Mesenchymal stem cell (in vitro differentiated cells and primary cell): Measurements from ENCODE around the gene TP73.

ENCODE experiments used
- DNase-seq: peaks from one replicate; pipeline ENCODE4 v3.0.0-alpha.2; 2013
- H2AFZ ChIP-seq: one replicate; pipeline ENCODE4 v1.6.1; 2013; ENCODE audit warnings: low read depth, mild to moderate bottlenecking, control low read depth, inconsistent platforms, low read length, moderate library complexity
- H2AK5ac ChIP-seq: 2 replicates; pipeline ENCODE4 v1.6.1; 2013; ENCODE audit warnings: low read length, moderate library complexity, mild to moderate bottlenecking, inconsistent platforms; ENCODE audit not compliant: severe bottlenecking
- H2BK120ac ChIP-seq: one replicate; pipeline ENCODE4 v1.6.1; 2013; ENCODE audit warnings: low read depth, mild to moderate bottlenecking, inconsistent platforms, low read length, moderate library complexity
- H2BK12ac ChIP-seq, 2 experiments: one replicate each; pipeline ENCODE4 v1.6.1; 2013; ENCODE audit warnings: inconsistent platforms in 2 of 2, low read length in 2 of 2, mild to moderate bottlenecking in 2 of 2, moderate library complexity in 2 of 2, control low read depth in 1 of 2
- H2BK15ac ChIP-seq: one replicate; pipeline ENCODE4 v1.6.1; 2013; ENCODE audit warnings: mild to moderate bottlenecking, low read depth, inconsistent platforms; ENCODE audit not compliant: poor library complexity, severe bottlenecking
- H2BK5ac ChIP-seq: 2 replicates; pipeline ENCODE4 v1.6.1; 2013; ENCODE audit warnings: low read depth, mild to moderate bottlenecking, low read length, control low read depth, inconsistent platforms; ENCODE audit not compliant: poor library complexity, severe bottlenecking
- H3K14ac ChIP-seq, 2 experiments: one replicate each; pipeline ENCODE4 v1.6.1; 2013; ENCODE audit warnings: inconsistent platforms in 2 of 2, low read length in 2 of 2, control low read depth in 1 of 2, mild to moderate bottlenecking in 1 of 2, moderate library complexity in 1 of 2
- H3K18ac ChIP-seq, 2 experiments: one replicate each; pipeline ENCODE4 v1.6.1; 2013; ENCODE audit warnings: inconsistent platforms in 2 of 2, low read length in 2 of 2, control low read depth in 1 of 2, low read depth in 1 of 2, mild to moderate bottlenecking in 1 of 2
- H3K23ac ChIP-seq, 2 experiments: one replicate each; pipeline ENCODE4 v1.6.1; 2013; ENCODE audit warnings: inconsistent platforms in 2 of 2, low read length in 2 of 2, mild to moderate bottlenecking in 2 of 2, moderate library complexity in 2 of 2, control low read depth in 1 of 2
- H3K27ac ChIP-seq: 2 replicates; pipeline ENCODE4 v1.5.1; 2013; ENCODE audit warnings: mild to moderate bottlenecking, moderate library complexity, low read length, control low read depth, inconsistent platforms; ENCODE audit not compliant: poor library complexity, severe bottlenecking
- H3K27me3 ChIP-seq, 2 experiments: 2 replicates each; pipeline versions ENCODE4 v1.6.1 to v1.7.0; 2013; ENCODE audit warnings: low read length in 2 of 2, mild to moderate bottlenecking in 2 of 2, moderate library complexity in 2 of 2, control low read depth in 1 of 2, inconsistent platforms in 1 of 2; ENCODE audit not compliant: control insufficient read depth in 1 of 2, insufficient read depth in 1 of 2
- H3K36me3 ChIP-seq, 2 experiments: 2 replicates each; pipeline versions ENCODE4 v1.6.1 to v1.7.0; 2013; ENCODE audit warnings: low read length in 2 of 2, control low read depth in 1 of 2, inconsistent platforms in 1 of 2, low read depth in 1 of 2, mild to moderate bottlenecking in 1 of 2; ENCODE audit not compliant: insufficient read depth in 2 of 2, control insufficient read depth in 1 of 2
- H3K4ac ChIP-seq, 2 experiments: one replicate each; pipeline ENCODE4 v1.6.1; 2013; ENCODE audit warnings: inconsistent platforms in 2 of 2, low read length in 2 of 2, mild to moderate bottlenecking in 2 of 2, moderate library complexity in 2 of 2, control low read depth in 1 of 2, low read depth in 1 of 2
- H3K4me1 ChIP-seq: 2 replicates; pipeline ENCODE4 v1.6.1; 2013; ENCODE audit warnings: low read depth, low read length, control low read depth; ENCODE audit not compliant: control insufficient read depth, insufficient read depth
- H3K4me2 ChIP-seq: 2 replicates; pipeline ENCODE4 v1.6.1; 2013; ENCODE audit warnings: low read length, mild to moderate bottlenecking, inconsistent platforms; ENCODE audit not compliant: poor library complexity, severe bottlenecking
- H3K4me3 ChIP-seq, 2 experiments: 2 replicates each; pipeline versions ENCODE4 v1.5.1 to v1.7.0; 2013; ENCODE audit warnings: low read length in 2 of 2, mild to moderate bottlenecking in 2 of 2, control low read depth in 1 of 2, low read depth in 1 of 2; ENCODE audit not compliant: insufficient read depth in 1 of 2
- H3K79me1 ChIP-seq: replicated peaks from 2 replicates; pipeline ENCODE4 v1.6.1; 2013; ENCODE audit warnings: mild to moderate bottlenecking, control low read depth, low read length, inconsistent platforms; ENCODE audit not compliant: poor library complexity, severe bottlenecking
- H3K9ac ChIP-seq: 2 replicates; pipeline ENCODE4 v1.7.0; 2013; ENCODE audit warnings: mild to moderate bottlenecking, low read length, moderate library complexity
- H3K9me3 ChIP-seq: 2 replicates; pipeline ENCODE4 v1.7.0; 2013; ENCODE audit warnings: mild to moderate bottlenecking, low read length; ENCODE audit not compliant: control insufficient read depth
- H4K8ac ChIP-seq: one replicate; pipeline ENCODE4 v1.6.1; 2013; ENCODE audit warnings: inconsistent platforms, mild to moderate bottlenecking, low read length, moderate library complexity
- H4K91ac ChIP-seq: one replicate; pipeline ENCODE4 v1.6.1; 2013; ENCODE audit warnings: mild to moderate bottlenecking, low read length, inconsistent platforms
- WGBS: methylation state at CpG from one replicate; pipeline ENCODE4 v1.1.7; 2013; ENCODE audit warnings: mixed read lengths; 5-methylcytosine and 5-hydroxymethylcytosine counted together

The TP73 gene

DNA sequence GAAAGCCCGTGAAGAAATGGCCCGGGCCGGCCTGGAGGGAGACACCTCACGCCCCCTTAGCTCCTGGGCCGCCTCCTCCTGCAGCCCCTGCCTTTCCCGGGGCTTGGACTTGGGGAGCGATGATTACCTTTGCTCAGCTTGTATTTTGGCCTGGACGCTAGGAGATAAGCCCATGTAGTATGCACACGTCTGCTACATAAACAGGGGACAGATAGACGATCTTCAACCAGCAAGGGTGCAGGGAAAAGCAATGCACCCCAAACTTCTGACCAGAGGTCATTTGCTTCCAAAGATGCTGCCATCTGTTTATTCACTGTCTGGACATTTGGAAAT is 936 bp downstream of the TP73 start:
- Histone ChIP-seq H3K4me3 (no peak overlapping the region), H3K4me2 (no peak overlapping the region), H3K9me3 (no peaks in the 10 kb centered on the region), H3K18ac (no peak overlapping the region), H3K27me3 (peaks cover 76 to 77% of the 10 kb centered on the region in 2 experiments), H3K79me1 (peaks cover 12% of the 10 kb centered on the region), H3K23ac (no peak overlapping the region), H2BK15ac (no peak overlapping the region), H3K9ac (no peak overlapping the region), H3K36me3 (no peaks in the 10 kb centered on the region), H3K4me1 (peaks cover 21% of the 10 kb centered on the region), H2BK12ac (no peak overlapping the region), H2BK120ac (no peak overlapping the region), H3K4ac (no peak overlapping the region), H4K91ac (no peak overlapping the region), H2BK5ac (no peak overlapping the region), H4K8ac (no peak overlapping the region), H2AK5ac (no peak overlapping the region), H3K14ac (no peak overlapping the region), H3K27ac (no peak overlapping the region), H2AFZ (no peak overlapping the region)
- WGBS: 22% methylated on average over 10 of the region's 10 CpGs
- no peak for DNase-seq

- Histone ChIP-seq H3K27me3 (peaks cover 83 to 90% of the 10 kb centered on the region in 2 experiments), H3K9me3 (no peaks in the 10 kb centered on the region), H3K23ac (no peak overlapping the region), H3K4ac (no peak overlapping the region), H3K27ac (no peak overlapping the region), H3K9ac (no peak overlapping the region), H2AFZ (no peak overlapping the region), H3K4me1 (peaks cover 18% of the 10 kb centered on the region), H3K18ac (no peak overlapping the region), H3K79me1 (peaks cover 1% of the 10 kb centered on the region), H3K14ac (no peak overlapping the region), H4K91ac (no peak overlapping the region), H2AK5ac (no peak overlapping the region), H2BK12ac (no peak overlapping the region), H2BK120ac (no peak overlapping the region), H3K36me3 (no peaks in the 10 kb centered on the region), H2BK5ac (no peak overlapping the region), H3K4me2 (no peak overlapping the region), H2BK15ac (no peak overlapping the region), H4K8ac (no peak overlapping the region), H3K4me3 (no peak overlapping the region)
- WGBS: 89% methylated on average over 21 of the region's 22 CpGs
- DNase-seq: no peak
Observed at GRCh38 chr1:3654549-3655281, 2.4 kb downstream of the TP73 start.

GRCh38 chr1:3656450-3657095 is 4.3 kb downstream of the TP73 start:
- Histone ChIP-seq H3K4me3 (no peak overlapping the region), H2AK5ac (no peak overlapping the region), H3K4me1 (peaks cover 13% of the 10 kb centered on the region), H4K8ac (no peak overlapping the region), H3K14ac (no peak overlapping the region), H2BK15ac (no peak overlapping the region), H3K27ac (no peak overlapping the region), H3K9me3 (no peaks in the 10 kb centered on the region), H3K27me3 (peaks cover 72 to 91% of the 10 kb centered on the region in 2 experiments), H2BK12ac (no peak overlapping the region), H2BK5ac (no peak overlapping the region), H3K9ac (no peak overlapping the region), H3K4me2 (no peak overlapping the region), H4K91ac (no peak overlapping the region), H3K23ac (no peak overlapping the region), H3K4ac (no peak overlapping the region), H3K79me1 (no peaks in the 10 kb centered on the region), H2AFZ (no peak overlapping the region), H3K36me3 (no peaks in the 10 kb centered on the region), H3K18ac (no peak overlapping the region), H2BK120ac (no peak overlapping the region)
- WGBS: 85% methylated on average over 13 of the region's 13 CpGs
- no peak for DNase-seq

DNA sequence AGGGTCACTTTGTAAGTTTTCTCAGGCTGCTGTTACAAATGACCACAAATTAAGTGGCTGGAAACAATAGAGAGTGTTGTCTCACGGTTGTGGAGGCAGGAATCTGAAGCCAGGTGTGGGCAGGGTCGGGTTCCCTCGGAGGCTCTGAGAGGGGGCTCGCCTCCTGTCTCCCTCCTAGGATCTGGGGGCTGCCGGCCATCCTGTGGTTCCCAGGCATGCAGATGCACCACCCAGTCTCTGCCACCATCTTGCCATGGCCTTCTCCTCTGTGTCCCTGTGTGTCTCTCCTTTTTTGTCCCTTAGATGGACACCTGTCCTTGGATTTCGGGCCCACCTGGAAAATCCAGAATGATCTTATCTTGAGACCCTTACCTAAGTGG is 4.8 kb downstream of the TP73 start:
- Histone ChIP-seq H3K23ac (no peak overlapping the region), H3K27ac (no peak overlapping the region), H4K8ac (no peak overlapping the region), H3K36me3 (no peaks in the 10 kb centered on the region), H3K4me1 (peaks cover 8% of the 10 kb centered on the region), H2BK120ac (no peak overlapping the region), H2AFZ (no peak overlapping the region), H3K27me3 (peaks cover 70 to 90% of the 10 kb centered on the region in 2 experiments), H3K79me1 (no peaks in the 10 kb centered on the region), H2BK12ac (no peak overlapping the region), H3K4ac (no peak overlapping the region), H4K91ac (no peak overlapping the region), H3K4me2 (no peak overlapping the region), H2AK5ac (no peak overlapping the region), H2BK5ac (no peak overlapping the region), H3K9ac (no peak overlapping the region), H3K14ac (no peak overlapping the region), H3K4me3 (no peak overlapping the region), H2BK15ac (no peak overlapping the region), H3K9me3 (no peaks in the 10 kb centered on the region), H3K18ac (no peak overlapping the region)
- WGBS: 82% methylated on average over 6 of the region's 6 CpGs
- no peak for DNase-seq
